ENCODE measurements around the gene BABAM2. TPM values are rescaled to one million over a fixed set of nuclear protein-coding genes. Genes with fewer than 3 reads are reported as not detected.

BABAM2 gene
- polyA plus RNA-seq, 1 donor, result 21.9 TPM

DNA sequence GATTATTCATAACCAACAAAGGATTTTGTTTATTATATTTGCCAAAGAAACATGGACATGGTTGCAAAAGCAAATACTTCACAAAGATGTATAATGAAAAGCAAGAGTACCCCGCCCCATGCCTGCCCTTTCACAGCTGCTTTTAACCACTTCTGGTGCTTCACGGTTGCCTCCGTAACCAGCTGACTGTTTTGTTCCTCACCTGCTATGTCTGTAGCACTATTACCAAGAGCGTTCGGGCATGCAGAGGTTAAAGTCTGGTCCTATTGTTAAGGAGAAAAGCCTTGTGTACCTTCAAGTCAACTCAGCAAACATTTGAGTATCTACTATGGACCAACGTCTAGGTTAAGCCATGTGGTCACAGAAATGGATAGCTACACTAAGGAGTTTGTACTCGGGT lies 386.9 kb downstream of the BABAM2 start:
- DNase-seq (ENCODE audit: low read depth), result no peak

DNA sequence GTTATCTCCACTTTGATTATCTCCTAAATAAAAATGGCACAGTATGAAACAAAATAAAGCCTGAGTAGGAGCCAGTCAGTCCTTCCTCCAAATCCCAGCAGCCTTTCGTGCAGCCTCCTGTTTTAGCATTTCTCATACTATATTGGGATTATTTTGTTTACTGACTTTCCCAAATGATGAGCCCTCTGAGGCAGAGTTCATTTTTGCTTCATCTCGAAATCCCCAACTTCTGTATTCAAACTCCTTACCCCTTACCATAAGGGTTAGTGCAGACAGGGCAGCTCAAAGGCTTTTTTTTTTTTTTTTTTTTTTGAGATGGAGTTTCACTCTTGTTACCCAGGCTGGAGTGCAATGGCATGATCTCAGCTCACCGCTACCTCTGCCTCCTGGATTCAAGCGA lies 388.8 kb downstream of the BABAM2 start:
- no peak for DNase-seq (ENCODE audit: low read depth)

DNA sequence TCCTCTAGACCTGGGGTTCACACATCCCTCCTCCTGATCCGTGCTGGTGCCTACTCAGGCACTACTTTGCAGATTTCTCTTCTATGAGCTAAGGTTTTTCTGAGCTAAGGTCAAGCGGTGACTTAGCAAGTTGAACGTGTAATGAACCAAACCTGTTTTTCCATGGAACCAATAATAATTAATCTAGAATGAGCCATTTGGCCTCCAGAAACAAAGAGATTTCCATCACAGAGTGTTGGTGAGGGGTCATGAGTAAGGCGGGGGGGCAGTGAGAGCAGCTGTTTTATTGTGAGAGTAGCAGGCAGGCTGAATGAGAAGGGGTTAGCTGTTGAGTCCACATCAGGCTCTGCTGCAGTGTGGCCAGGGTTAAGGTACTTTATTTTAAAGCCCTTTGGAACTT lies 390.1 kb downstream of the BABAM2 start:
- DNase-seq (ENCODE audit: low read depth), result no peak

DNA sequence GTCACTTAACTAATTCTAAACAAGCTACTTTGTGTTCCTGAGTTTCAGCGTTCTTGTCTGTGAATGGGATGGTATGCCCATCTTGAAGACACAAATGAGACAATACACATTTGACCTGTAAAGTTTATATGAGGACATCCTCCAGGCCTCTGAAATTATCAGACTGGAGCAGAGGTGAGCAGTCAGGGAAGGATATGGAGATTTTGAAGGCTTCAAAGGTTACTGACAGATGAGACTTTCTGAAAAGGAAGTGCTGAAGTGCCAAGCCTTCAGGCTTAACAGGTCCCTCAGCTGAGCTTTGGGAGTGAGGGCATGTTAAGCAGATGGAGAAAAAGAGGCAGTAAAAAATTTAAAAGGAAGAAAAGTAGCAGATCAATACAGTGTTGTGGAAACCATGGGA lies 391.2 kb downstream of the BABAM2 start:
- DNase-seq (ENCODE audit: low read depth), result no peak

DNA sequence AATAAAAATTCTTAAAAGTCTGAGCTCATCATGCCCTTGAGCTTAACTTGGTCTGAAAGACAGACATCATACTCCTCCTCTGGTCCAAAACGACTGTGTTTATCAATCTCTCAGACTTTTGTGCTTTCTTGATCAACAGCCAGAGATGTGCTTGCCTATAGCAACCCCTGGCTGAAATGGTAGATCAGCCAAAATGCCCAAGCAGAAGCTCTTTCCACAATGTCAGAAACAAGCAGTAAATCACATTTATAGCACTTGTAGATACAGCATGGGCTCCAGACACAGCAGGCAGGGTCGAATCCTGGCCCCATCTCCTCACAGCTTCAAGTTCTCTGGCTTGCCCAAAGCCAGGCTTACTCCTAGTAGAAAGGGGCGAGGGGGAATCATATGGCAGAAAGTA lies 391.7 kb downstream of the BABAM2 start:
- no peak for DNase-seq (ENCODE audit: low read depth)

GRCh38 chr2:28282861-28283646 lies 392.5 kb downstream of the BABAM2 start:
- DNase-seq (ENCODE audit: low read depth), result no peak

DNA sequence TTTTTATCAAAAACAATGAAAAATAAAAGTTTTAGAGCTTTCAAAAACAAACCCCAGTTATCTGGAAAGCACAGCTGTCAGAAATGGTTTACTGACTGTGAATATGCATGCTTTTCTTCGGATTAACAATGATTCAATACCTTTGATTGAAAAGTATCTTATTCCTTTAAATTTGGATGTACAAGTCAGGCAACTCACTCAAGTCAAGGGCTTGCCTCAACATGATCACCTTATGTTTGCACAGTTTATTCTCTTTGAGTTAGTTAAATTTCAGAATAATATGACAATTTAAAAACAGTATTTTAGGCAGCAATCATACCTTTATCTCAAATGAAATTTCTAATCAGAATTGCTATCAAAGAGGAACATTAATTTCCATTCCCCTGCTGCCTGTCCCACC lies 393.3 kb downstream of the BABAM2 start:
- DNase-seq (ENCODE audit: low read depth), result no peak

- DNase-seq (ENCODE audit: low read depth), result no peak
Observed at GRCh38 chr2:28286678-28287077, 396.1 kb downstream of the BABAM2 start.

DNA sequence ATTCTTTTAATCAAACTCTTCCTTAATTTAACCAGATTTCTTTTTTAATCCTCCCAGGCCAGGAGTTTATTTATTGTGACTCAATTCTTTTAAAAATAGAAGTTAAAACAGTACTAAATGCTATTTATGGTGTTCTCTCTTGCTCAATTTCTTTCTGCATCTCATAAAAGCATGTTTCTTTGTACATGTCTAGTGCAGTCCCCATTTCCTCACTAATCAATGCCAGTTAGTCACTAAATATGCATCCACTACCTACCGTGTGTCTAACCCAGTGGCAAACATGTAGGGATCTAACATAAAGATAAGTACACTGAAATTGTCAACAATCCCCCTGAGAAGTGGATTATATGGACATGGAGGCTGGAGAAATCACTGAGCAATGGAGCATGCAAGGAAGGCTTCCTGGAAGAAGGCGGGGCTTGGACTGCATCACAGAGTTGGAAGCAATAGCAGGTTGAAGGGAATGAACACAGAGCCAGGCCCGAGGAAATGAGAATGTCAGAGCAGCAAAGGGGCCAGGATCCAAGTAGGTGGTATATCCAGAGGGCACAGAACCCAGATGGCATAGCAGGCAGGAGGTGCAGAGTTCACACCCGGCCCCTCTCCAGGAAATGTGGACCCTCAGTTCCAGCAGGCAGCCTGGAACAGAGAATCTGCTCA lies 396.9 kb downstream of the BABAM2 start:
- DNase-seq (ENCODE audit: low read depth), result no peak

GRCh38 chr2:28288620-28289019 lies 398.1 kb downstream of the BABAM2 start:
- DNase-seq (ENCODE audit: low read depth), result no peak

DNA sequence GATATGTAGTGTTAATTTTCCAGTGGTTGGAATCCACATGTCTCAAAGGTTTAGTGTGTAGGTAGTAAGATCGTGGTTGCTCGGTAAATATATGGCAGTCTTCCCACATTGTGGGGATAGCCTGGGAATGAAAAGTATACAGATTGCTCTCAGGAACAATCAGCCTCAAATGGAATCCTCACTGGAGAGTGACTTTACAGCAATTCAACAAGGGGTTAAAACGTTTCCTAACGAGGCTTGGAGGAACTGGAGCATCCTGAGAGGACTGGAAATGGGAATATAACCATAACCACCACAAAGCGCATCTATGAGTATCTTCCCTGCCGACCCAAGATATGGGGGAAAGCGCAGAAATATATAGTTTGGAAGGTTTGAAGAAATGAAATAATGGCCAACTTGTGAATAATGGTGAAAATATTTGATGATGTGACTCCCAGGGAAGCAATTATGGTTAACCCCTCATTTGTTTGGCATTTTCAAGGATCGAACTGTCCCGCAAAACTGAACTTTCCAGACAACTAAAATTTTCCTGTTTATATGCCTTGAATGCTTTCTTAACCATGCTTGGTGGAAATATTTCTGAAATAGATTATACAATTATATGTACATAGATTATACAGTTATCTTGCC lies 401.4 kb downstream of the BABAM2 start:
- no peak for DNase-seq (ENCODE audit: low read depth)

GRCh38 chr2:28292491-28292890 lies 402.0 kb downstream of the BABAM2 start:
- DNase-seq (ENCODE audit: low read depth), result no peak

GRCh38 chr2:28293416-28293815 lies 402.9 kb downstream of the BABAM2 start:
- DNase-seq (ENCODE audit: low read depth), result no peak

DNA sequence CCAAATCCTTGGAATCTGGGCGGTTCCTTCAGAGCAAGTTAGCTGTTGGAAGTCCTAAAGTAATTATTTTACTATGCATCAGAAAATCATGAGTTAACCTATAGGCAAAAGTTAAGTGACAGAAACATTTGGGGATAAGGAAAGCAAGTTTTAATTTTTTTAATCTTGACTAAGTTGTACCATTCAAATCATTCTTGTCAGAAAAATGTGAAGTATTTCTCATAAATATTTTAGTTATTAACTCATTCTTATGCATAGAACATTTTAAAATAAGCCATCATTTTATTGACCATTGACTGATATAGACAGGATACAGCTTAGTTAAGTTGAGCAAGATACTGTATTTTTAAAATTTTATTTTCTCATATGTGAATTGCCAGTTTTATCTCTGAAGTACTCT lies 403.9 kb downstream of the BABAM2 start:
- DNase-seq (ENCODE audit: low read depth), result no peak

- no peak for DNase-seq (ENCODE audit: low read depth)
Observed at GRCh38 chr2:28296243-28296642, 405.7 kb downstream of the BABAM2 start.

GRCh38 chr2:28296904-28297303 lies 406.4 kb downstream of the BABAM2 start:
- no peak for DNase-seq (ENCODE audit: low read depth)

DNA sequence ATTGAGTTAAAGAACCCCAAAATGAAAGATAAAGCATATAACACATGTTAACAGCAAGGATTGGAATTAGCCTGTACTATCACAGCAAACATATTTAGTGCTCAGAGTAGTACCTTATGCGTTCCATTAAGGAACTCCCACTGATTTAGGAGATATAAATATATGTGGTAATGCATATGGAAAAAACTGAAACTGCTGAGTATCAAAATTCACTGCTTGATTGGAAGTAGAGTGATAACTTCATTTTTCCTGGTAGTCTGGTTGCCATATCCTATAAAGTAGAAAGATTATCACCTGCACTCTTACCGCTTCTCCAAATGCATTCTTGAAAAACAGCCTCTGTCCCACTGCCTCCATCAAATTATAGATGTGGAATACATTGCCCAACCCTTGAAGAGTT lies 407.0 kb downstream of the BABAM2 start:
- DNase-seq (ENCODE audit: low read depth), result no peak

- DNase-seq (ENCODE audit: low read depth), result no peak
Observed at GRCh38 chr2:28298406-28298805, 407.9 kb downstream of the BABAM2 start.

DNA sequence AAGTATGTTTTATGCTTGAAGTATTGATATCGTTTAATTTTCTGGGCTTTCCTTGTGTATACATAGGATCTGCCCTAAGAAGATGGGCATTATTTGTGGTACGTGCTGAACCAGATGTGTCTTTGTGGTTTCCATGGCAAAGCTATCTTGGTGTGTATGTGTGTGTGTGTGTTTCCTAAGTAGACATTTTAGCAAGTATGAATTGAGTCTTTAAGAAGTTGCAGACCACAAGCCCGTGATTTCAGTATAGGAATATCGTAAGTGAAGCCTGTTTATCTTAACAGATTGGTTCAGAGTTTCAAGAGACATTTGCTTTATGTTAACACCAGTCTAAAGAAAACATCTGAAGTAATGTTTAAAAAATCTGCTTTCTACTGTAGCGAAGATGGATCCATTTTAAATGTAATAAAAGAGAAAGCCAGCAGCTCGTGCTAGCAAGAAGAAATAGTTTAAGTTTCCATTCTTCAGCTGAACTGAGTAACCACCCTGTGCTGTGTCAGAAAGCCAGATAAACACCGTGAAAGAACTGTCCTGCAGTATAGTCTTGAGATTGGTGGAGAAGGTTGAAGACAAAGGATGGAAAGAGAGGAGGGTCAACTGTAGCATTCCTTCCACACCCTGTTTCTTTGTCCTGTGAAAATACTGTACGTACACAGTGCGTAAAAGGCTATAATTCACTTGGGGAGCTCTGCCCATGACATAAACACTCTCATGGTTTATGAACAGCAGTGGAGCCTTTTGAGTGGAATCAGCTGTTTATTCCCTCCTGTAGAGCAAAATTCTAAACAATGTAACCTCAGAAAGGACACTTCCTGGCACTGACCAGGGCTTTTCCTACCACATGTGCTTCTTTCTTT lies 410.2 kb downstream of the BABAM2 start:
- DNase-seq (ENCODE audit: low read depth), result no peak

GRCh38 chr2:28305202-28305601 lies 414.7 kb downstream of the BABAM2 start:
- DNase-seq (ENCODE audit: low read depth), result no peak

GRCh38 chr2:28310107-28310506 lies 419.6 kb downstream of the BABAM2 start:
- no peak for DNase-seq (ENCODE audit: low read depth)

- DNase-seq (ENCODE audit: low read depth), result no peak
Observed at GRCh38 chr2:28311660-28312249, 421.2 kb downstream of the BABAM2 start.
